GM23338 (cell line): ENCODE data around the gene OR5AS1. TPM values are rescaled to one million over a fixed set of nuclear protein-coding genes. Genes with fewer than 3 reads are reported as not detected.
"Not testable (repeated sequence)": the region's sequence is repeated elsewhere in the genome, so short reads cannot be mapped to it uniquely, and the experiment has no call there.

Experiments used
- ATAC-seq: fragments of 200-7000 bp; cut with Tn5 transposase; 3 replicates; pipeline ENCODE4 v1.9.1; 2020
- DNase-seq: peaks from one replicate; pipeline ENCODE4 v3.0.0-alpha.2; 2015; ENCODE audit warnings: low spot score
- H2AFZ ChIP-seq: fragments of 200-600 bp; sonication (generic); 2 replicates; pipeline ENCODE4 v1.8.0; 2016; ENCODE audit warnings: antibody characterized with exemption, mild to moderate bottlenecking, moderate library complexity
- H3F3A ChIP-seq: fragments of 200-600 bp; sonication (generic); replicated peaks from 2 replicates; pipeline ENCODE4 v1.8.0; 2017; ENCODE audit warnings: antibody characterized with exemption, mixed run types, low read depth
- H3K27ac ChIP-seq: fragments of 200-600 bp; sonication (generic); 2 replicates; pipeline ENCODE4 v1.6.1; 2016; ENCODE audit warnings: low read depth
- H3K27me3 ChIP-seq: fragments of 200-600 bp; sonication (generic); 2 replicates; pipeline ENCODE4 v1.8.0; 2016; ENCODE audit warnings: mild to moderate bottlenecking, mixed run types, moderate library complexity; ENCODE audit not compliant: insufficient read depth
- H3K36me3 ChIP-seq: fragments of 200-600 bp; sonication (generic); 2 replicates; pipeline ENCODE4 v1.8.0; 2016; ENCODE audit warnings: mild to moderate bottlenecking; ENCODE audit not compliant: insufficient read depth
- H3K4me1 ChIP-seq: fragments of 200-600 bp; sonication (generic); 2 replicates; pipeline ENCODE4 v1.8.0; 2016; ENCODE audit warnings: mild to moderate bottlenecking, moderate library complexity; ENCODE audit not compliant: insufficient read depth
- H3K4me2 ChIP-seq: fragments of 200-600 bp; sonication (generic); 2 replicates; pipeline ENCODE4 v1.7.1; 2017; ENCODE audit warnings: mixed run types
- H3K4me3 ChIP-seq: fragments of 200-600 bp; sonication (generic); 2 replicates; pipeline ENCODE4 v1.6.1; 2016; ENCODE audit warnings: mixed run types
- H3K79me2 ChIP-seq: fragments of 200-600 bp; sonication (generic); replicated peaks from 2 replicates; pipeline ENCODE4 v1.8.0; 2017; ENCODE audit warnings: mild to moderate bottlenecking; ENCODE audit not compliant: insufficient read depth
- H3K9me2 ChIP-seq: fragments of 200-600 bp; sonication (generic); 2 replicates; pipeline ENCODE4 v1.8.0; 2017; ENCODE audit not compliant: insufficient read depth
- H4K20me1 ChIP-seq: fragments of 200-600 bp; sonication (generic); replicated peaks from 2 replicates; pipeline ENCODE4 v1.8.0; 2017; ENCODE audit warnings: mild to moderate bottlenecking; ENCODE audit not compliant: insufficient read depth
- H3K27ac Mint-ChIP-seq: 2 replicates; pipeline ENCODE4 v1.8.0; 2020; ENCODE audit warnings: inconsistent platforms, mild to moderate bottlenecking, moderate library complexity, mixed read lengths
- H3K27me3 Mint-ChIP-seq: 3 replicates; pipeline ENCODE4 v1.8.0; 2022; ENCODE audit warnings: low read depth, mild to moderate bottlenecking, moderate library complexity, mixed read lengths, inconsistent platforms; ENCODE audit not compliant: insufficient read depth, poor library complexity
- H3K36me3 Mint-ChIP-seq: 3 replicates; pipeline ENCODE4 v1.8.0; 2021; ENCODE audit warnings: low read depth, mild to moderate bottlenecking, inconsistent platforms, moderate library complexity, mixed read lengths
- H3K4me1 Mint-ChIP-seq: 3 replicates; pipeline ENCODE4 v1.8.0; 2020; ENCODE audit warnings: mild to moderate bottlenecking, inconsistent platforms, mixed read lengths
- H3K4me3 Mint-ChIP-seq: 3 replicates; pipeline ENCODE4 v1.8.0; 2021; ENCODE audit warnings: moderate library complexity, mild to moderate bottlenecking, inconsistent platforms, mixed read lengths
- H3K9me3 Mint-ChIP-seq: 3 replicates; pipeline ENCODE4 v1.8.0; 2020; ENCODE audit warnings: moderate library complexity, mild to moderate bottlenecking, inconsistent platforms, mixed read lengths
- CREB1 ChIP-seq: fragments of 250-450 bp; sonication (Bioruptor Pico); IDR thresholded peaks from 2 replicates; pipeline ENCODE4 v1.5.0; 2020; ENCODE audit warnings: low read depth, mild to moderate bottlenecking, moderate library complexity
- ETS1 ChIP-seq: IDR thresholded peaks from 2 replicates; pipeline ENCODE4 v1.6.1; 2016; ENCODE audit warnings: antibody characterized with exemption
- NANOG ChIP-seq: IDR thresholded peaks from 2 replicates; pipeline ENCODE4 v1.6.1; 2016; ENCODE audit warnings: antibody characterized with exemption, borderline replicate concordance
- polyA plus RNA-seq: library from polyadenylated mRNA; unstranded; fragments of >200 nt; fragmentation: Nextera tagmentation; extraction: Ambion mirVana; gene quantifications from 2 replicates; pipeline ENCODE4 v1.2.1, GENCODE V29; 2016
- total RNA-seq: library from RNA; depleted of rRNA; stranded (reverse); fragments of >200 nt; shearing (Covaris generic); gene quantifications from 2 replicates; pipeline ENCODE4 v1.2.3, GENCODE V29; 2014

The OR5AS1 gene
- total and polyA plus RNA-seq, 2 experiments from 2014 or later = not detected

DNA sequence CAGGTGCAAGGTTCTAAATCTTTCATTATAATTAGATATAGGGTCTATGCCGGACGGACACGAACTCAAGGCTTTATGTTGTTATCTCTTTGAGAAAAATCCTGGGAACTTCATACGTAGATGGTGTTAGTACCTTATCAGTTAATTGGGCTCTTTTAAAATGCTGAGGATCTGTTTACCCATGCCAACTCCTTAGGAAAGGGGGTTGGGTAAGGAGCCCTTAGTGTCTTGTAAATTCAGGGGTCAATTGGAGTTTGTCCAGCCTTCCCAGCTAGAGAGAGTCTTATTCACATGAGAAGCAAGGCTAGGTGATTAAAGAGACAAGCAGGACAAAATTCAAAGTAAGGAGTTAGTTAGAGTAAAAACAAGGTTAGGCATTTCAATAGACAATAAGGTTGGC, 28.9 kb downstream of the OR5AS1 start:
- peak; percentile 42 for DNase-seq
- Histone ChIP-seq H3K4me1 (peaks cover 36% of the 10 kb centered on the region), H3K4me3 (peak overlapping the region; percentile 19; the same call in 1 of the 2 replicates), H3K27ac (peak overlapping the region; percentile 78; the same call in 1 of the 2 replicates), H3K4me2 (peak overlapping the region; percentile 67)
- peak; percentile 29; the same call in 2 of the 3 replicates for ATAC-seq
- H3K27ac Mint-ChIP-seq, H3K79me2 ChIP-seq, H3K4me3 Mint-ChIP-seq, H3K27me3 ChIP-seq, H3K9me2 ChIP-seq, H3K27me3 Mint-ChIP-seq, H3K36me3 ChIP-seq, H4K20me1 ChIP-seq, H3F3A ChIP-seq, H2AFZ ChIP-seq: not testable (repeated sequence)
- peaks cover 14% of the 10 kb centered on the region for H3K36me3 Mint-ChIP-seq
- H3K4me1 Mint-ChIP-seq = peaks cover 40% of the 10 kb centered on the region; the same call in 2 of the 3 replicates
- peaks cover 15% of the 10 kb centered on the region for H3K9me3 Mint-ChIP-seq

- peaks cover 15% of the 10 kb centered on the region for H3K9me3 Mint-ChIP-seq
- not testable (repeated sequence) for H3K79me2 ChIP-seq, H4K20me1 ChIP-seq, H3F3A ChIP-seq, ATAC-seq, H2AFZ ChIP-seq, H3K9me2 ChIP-seq, H3K27me3 Mint-ChIP-seq, H3K36me3 ChIP-seq, H3K27me3 ChIP-seq
- peaks cover 14% of the 10 kb centered on the region for H3K36me3 Mint-ChIP-seq
- peaks cover 40% of the 10 kb centered on the region; the same call in 2 of the 3 replicates for H3K4me1 Mint-ChIP-seq
- Histone ChIP-seq H3K27ac (peak overlapping the region; percentile 99), H3K4me2 (peak overlapping the region; percentile 67), H3K4me3 (peak overlapping the region; percentile 10; the same call in 1 of the 2 replicates), H3K4me1 (peaks cover 41% of the 10 kb centered on the region)
- TF ChIP-seq NANOG (peak; percentile 61; the same call in 1 of the 2 replicates), CREB1 (CRISPR knock-in tag) (peak; percentile 30; the same call in 1 of the 2 replicates), ETS1 (peak; percentile 25; the same call in 1 of the 2 replicates)
- peak; percentile 66 for DNase-seq
- H3K27ac Mint-ChIP-seq = peak overlapping the region; percentile 64
- peak overlapping the region; percentile 10; the same call in 1 of the 3 replicates for H3K4me3 Mint-ChIP-seq
Observed at GRCh38 chr11:56057661-56058237, 30.3 kb downstream of the OR5AS1 start.

- H3K4me3 Mint-ChIP-seq, DNase-seq, ATAC-seq: not testable (repeated sequence)
Observed at GRCh38 chr11:56058260-56058780, 30.9 kb downstream of the OR5AS1 start.

More at GRCh38 chr11:56058260-56058780, 30.9 kb downstream of the OR5AS1 start:
- H3K79me2 ChIP-seq, H3K9me2 ChIP-seq, H3F3A ChIP-seq, H3K27me3 ChIP-seq, H3K27me3 Mint-ChIP-seq, H3K36me3 ChIP-seq, H2AFZ ChIP-seq, H4K20me1 ChIP-seq: not testable (repeated sequence)
- Mint-ChIP-seq H3K36me3 (peaks cover 14% of the 10 kb centered on the region), H3K27ac (peak overlapping the region; percentile 78), H3K9me3 (peaks cover 15% of the 10 kb centered on the region), H3K4me1 (peaks cover 40% of the 10 kb centered on the region; the same call in 2 of the 3 replicates)
- Histone ChIP-seq H3K4me3 (peak overlapping the region; percentile 10; the same call in 1 of the 2 replicates), H3K4me2 (peak overlapping the region; percentile 62), H3K4me1 (peaks cover 41% of the 10 kb centered on the region), H3K27ac (peak overlapping the region; percentile 99)
